WTC11 (cell line): ENCODE results near the gene TCF7. TPM values are rescaled to one million over a fixed set of nuclear protein-coding genes. Genes with fewer than 3 reads are reported as not detected.

Experiments
- ATAC-seq: fragments of 200-7000 bp; cut with Tn5 transposase; 2 replicates; pipeline ENCODE4 v1.10.0; 2021; ENCODE audit warnings: mild to moderate bottlenecking, moderate library complexity
- CTCF ChIA-PET: fragments of 300-600 bp; sonication (Branson Sonifier 250); formaldehyde crosslinking; loops from one replicate; lab custom pipeline; 2021; ENCODE audit warnings: antibody characterized with exemption; lab: Charles Lee
- POLR2A ChIA-PET: fragments of 350-600 bp; sonication (Branson Sonifier 250); formaldehyde crosslinking; loops from one replicate; lab custom pipeline; 2021; ENCODE audit warnings: antibody characterized with exemption; lab: Charles Lee
- DNase-seq: peaks from one replicate; pipeline ENCODE4 v3.0.0; 2021; ENCODE audit warnings: low spot score
- H3K27ac Mint-ChIP-seq: 2 replicates; pipeline ENCODE4 v1.8.0; 2021; ENCODE audit warnings: mixed read lengths
- H3K27me3 Mint-ChIP-seq: 2 replicates; pipeline ENCODE4 v1.8.0; 2021; ENCODE audit warnings: low read depth, mild to moderate bottlenecking, moderate library complexity, mixed read lengths
- H3K36me3 Mint-ChIP-seq: 2 replicates; pipeline ENCODE4 v1.8.0; 2021; ENCODE audit warnings: mixed read lengths
- H3K4me1 Mint-ChIP-seq: 2 replicates; pipeline ENCODE4 v1.8.0; 2022; ENCODE audit warnings: mixed read lengths
- H3K4me3 Mint-ChIP-seq: 2 replicates; pipeline ENCODE4 v1.8.0; 2021; ENCODE audit warnings: mild to moderate bottlenecking, moderate library complexity, mixed read lengths
- H3K9me3 Mint-ChIP-seq: 2 replicates; pipeline ENCODE4 v1.8.0; 2021; ENCODE audit warnings: mixed read lengths
- AFF4 ChIP-seq: sonication (generic); formaldehyde crosslinking; IDR thresholded peaks from 2 replicates; pipeline ENCODE4 v1.8.1; 2023; ENCODE audit warnings: mild to moderate bottlenecking, missing genetic modification reagents, borderline replicate concordance
- ELF4 ChIP-seq: sonication (generic); formaldehyde crosslinking; IDR thresholded peaks from 2 replicates; pipeline ENCODE4 v1.8.1; 2022; ENCODE audit warnings: low read depth, mild to moderate bottlenecking, moderate library complexity, missing genetic modification reagents
- MYBL2 ChIP-seq: sonication (generic); formaldehyde crosslinking; IDR thresholded peaks from 2 replicates; pipeline ENCODE4 v1.8.1; 2023; ENCODE audit warnings: mild to moderate bottlenecking, moderate library complexity, missing genetic modification reagents
- NFE2L1 ChIP-seq: sonication (generic); formaldehyde crosslinking; IDR thresholded peaks from 2 replicates; pipeline ENCODE4 v1.8.1; 2023; ENCODE audit warnings: missing genetic modification reagents
- PRDM15 ChIP-seq: sonication (generic); formaldehyde crosslinking; IDR thresholded peaks from 2 replicates; pipeline ENCODE4 v1.8.0; 2022; ENCODE audit warnings: missing genetic modification reagents
- ZMAT4 ChIP-seq: fragments of 250-450 bp; sonication (Bioruptor Pico); IDR thresholded peaks from 2 replicates; pipeline ENCODE4 v1.9.0; 2021; ENCODE audit warnings: mild to moderate bottlenecking
- ZNF232 ChIP-seq: sonication (generic); formaldehyde crosslinking; IDR thresholded peaks from 2 replicates; pipeline ENCODE4 v1.8.0; 2022; ENCODE audit warnings: mild to moderate bottlenecking, missing genetic modification reagents
- ZNF281 ChIP-seq: sonication (generic); formaldehyde crosslinking; IDR thresholded peaks from 2 replicates; pipeline ENCODE4 v1.8.0; 2023; ENCODE audit warnings: mild to moderate bottlenecking, missing genetic modification reagents
- ZNF396 ChIP-seq: fragments of 250-450 bp; sonication (Bioruptor Pico); IDR thresholded peaks from 2 replicates; pipeline ENCODE4 v1.8.0; 2021; ENCODE audit warnings: mild to moderate bottlenecking, moderate library complexity, borderline replicate concordance
- ZNF416 ChIP-seq: fragments of 250-450 bp; sonication (Bioruptor Pico); IDR thresholded peaks from 2 replicates; pipeline ENCODE4 v1.9.0; 2021; ENCODE audit warnings: mild to moderate bottlenecking, inconsistent platforms
- ZNF423 ChIP-seq: fragments of 250-450 bp; sonication (Bioruptor Pico); IDR thresholded peaks from 2 replicates; pipeline ENCODE4 v2.1.2; 2022; ENCODE audit warnings: mild to moderate bottlenecking, moderate library complexity
- ZSCAN18 ChIP-seq: fragments of 250-450 bp; sonication (Bioruptor Pico); IDR thresholded peaks from 2 replicates; pipeline ENCODE4 v2.1.2; 2022; ENCODE audit warnings: mild to moderate bottlenecking, moderate library complexity
- total RNA-seq: library from RNA; stranded (reverse); gene quantifications from 3 replicates; pipeline ENCODE4 v1.2.3, GENCODE V29; 2021

Gene TCF7
- total RNA-seq, 1 experiment from 2014 or later, result 11.3 TPM

GRCh38 chr5:134071614-134072207, 42.8 kb upstream of the TCF7 start (continued):
- TF ChIP-seq ZNF281 (CRISPR knock-in tag) (no peak), PRDM15 (CRISPR knock-in tag) (no peak), ZNF416 (CRISPR knock-in tag) (no peak)

GRCh38 chr5:134072471-134073210, 41.8 kb upstream of the TCF7 start:
- Mint-ChIP-seq H3K9me3 (no peaks in the 10 kb centered on the region), H3K27ac (no peak overlapping the region), H3K27me3 (peaks cover 20% of the 10 kb centered on the region)
- TF ChIP-seq MYBL2 (CRISPR knock-in tag), result no peak
- no peak for TF ChIP-seq AFF4 (CRISPR knock-in tag)
- no peak for TF ChIP-seq ZNF423 (CRISPR knock-in tag)
- TF ChIP-seq ZNF396 (CRISPR knock-in tag), result no peak
- no peak for TF ChIP-seq ZMAT4 (CRISPR knock-in tag)
- TF ChIP-seq ZNF232 (CRISPR knock-in tag), result no peak
- no peak for TF ChIP-seq ZSCAN18
- no peak for TF ChIP-seq ELF4 (CRISPR knock-in tag)
- no peak for TF ChIP-seq NFE2L1 (CRISPR knock-in tag)
- TF ChIP-seq, all 79 proteins: peak for 0
- DNase-seq (no peak), ATAC-seq (no peak)
- ChIA-PET CTCF (interaction anchor here (1.5 to 3.6 kb wide), 4 partner anchors 27 to 76 kb away, joined by 4 to 21 read pairs (median 7); no protein-coding TSS in a partner anchor), POLR2A (no interaction called here)
- H3K4me3 Mint-ChIP-seq, result no peak overlapping the region
- peaks cover 9% of the 10 kb centered on the region for H3K4me1 Mint-ChIP-seq
- no peaks in the 10 kb centered on the region for H3K36me3 Mint-ChIP-seq
